HCT116 (cell line): ENCODE results near the gene ZBBX.
A peak's percentile ranks its signal among the peaks of the same experiment; 100 is the strongest.

Experiments
- JUND ChIP-seq: IDR thresholded peaks from 2 replicates; pipeline ENCODE4 v1.6.1; 2012
- MAX ChIP-seq: IDR thresholded peaks from 2 replicates; pipeline ENCODE4 v1.6.1; 2012
- POLR2AphosphoS5 ChIP-seq: IDR thresholded peaks from 2 replicates; pipeline ENCODE4 v1.6.1; 2011; ENCODE audit warnings: mild to moderate bottlenecking, low read depth, low read length, moderate library complexity
- ZNF274 ChIP-seq: fragments of 200-500 bp; sonication (Bioruptor generic); IDR thresholded peaks from 2 replicates; pipeline ENCODE4 v1.6.1; 2014; ENCODE audit warnings: mild to moderate bottlenecking, low read depth, low read length, inconsistent platforms
- TF ChIP-seq, protein P1 (sequence below), 3 experiments: fragments of 200-600 bp in 1 of 3; sonication (generic) in 1 of 3; IDR thresholded peaks in 2 of 3; conservative IDR thresholded peaks in 1 of 3; 2 replicates each; pipeline ENCODE4 v1.5.1; 2012 to 2017; ENCODE audit warnings: low read depth in 2 of 3, low read length in 2 of 3, antibody characterized with exemption in 1 of 3, borderline replicate concordance in 1 of 3, control low read depth in 1 of 3, mild to moderate bottlenecking in 1 of 3, mixed read lengths in 1 of 3, mixed run types in 1 of 3, moderate library complexity in 1 of 3; ENCODE audit not compliant: insufficient read depth in 1 of 3

GRCh38 chr3:167350245-167350862, 29.7 kb downstream of the ZBBX start:
- TF ChIP-seq, protein P1, sequence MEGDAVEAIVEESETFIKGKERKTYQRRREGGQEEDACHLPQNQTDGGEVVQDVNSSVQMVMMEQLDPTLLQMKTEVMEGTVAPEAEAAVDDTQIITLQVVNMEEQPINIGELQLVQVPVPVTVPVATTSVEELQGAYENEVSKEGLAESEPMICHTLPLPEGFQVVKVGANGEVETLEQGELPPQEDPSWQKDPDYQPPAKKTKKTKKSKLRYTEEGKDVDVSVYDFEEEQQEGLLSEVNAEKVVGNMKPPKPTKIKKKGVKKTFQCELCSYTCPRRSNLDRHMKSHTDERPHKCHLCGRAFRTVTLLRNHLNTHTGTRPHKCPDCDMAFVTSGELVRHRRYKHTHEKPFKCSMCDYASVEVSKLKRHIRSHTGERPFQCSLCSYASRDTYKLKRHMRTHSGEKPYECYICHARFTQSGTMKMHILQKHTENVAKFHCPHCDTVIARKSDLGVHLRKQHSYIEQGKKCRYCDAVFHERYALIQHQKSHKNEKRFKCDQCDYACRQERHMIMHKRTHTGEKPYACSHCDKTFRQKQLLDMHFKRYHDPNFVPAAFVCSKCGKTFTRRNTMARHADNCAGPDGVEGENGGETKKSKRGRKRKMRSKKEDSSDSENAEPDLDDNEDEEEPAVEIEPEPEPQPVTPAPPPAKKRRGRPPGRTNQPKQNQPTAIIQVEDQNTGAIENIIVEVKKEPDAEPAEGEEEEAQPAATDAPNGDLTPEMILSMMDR (IDR thresholded peaks at IDR 0.05 in 2 of 3, conservative IDR thresholded peaks at IDR 0.05 in 1 of 3; ENCODE audit: borderline replicate concordance in 1 of 3, insufficient read depth in 1 of 3, low read depth in 2 of 3, low read length in 2 of 3), result peak; percentile 55 to 58 (median 58); a peak in 5 of 6 replicates
- no peak for TF ChIP-seq ZNF274
- no peak for TF ChIP-seq MAX
- no peak for TF ChIP-seq JUND
- TF ChIP-seq POLR2AphosphoS5, result no peak
